K562 (cell line): ENCODE results near the gene EGFL7. TPM values are rescaled to one million over a fixed set of nuclear protein-coding genes. Genes with fewer than 3 reads are reported as not detected.

Experiments
- CBX8 ChIP-seq: fragments of 200-600 bp; sonication (generic); IDR thresholded peaks from 2 replicates; pipeline ENCODE4 v1.6.1; 2012; ENCODE audit warnings: borderline replicate concordance, mixed run types, low read depth, mild to moderate bottlenecking, moderate library complexity, mixed read lengths, low read length, control low read depth, inconsistent platforms; ENCODE audit not compliant: poor library complexity, severe bottlenecking; ENCODE audit errors: extremely low read depth
- CREBBP ChIP-seq: IDR thresholded peaks from one replicate; pipeline ENCODE4 v1.6.1; 2012; ENCODE audit warnings: low read depth, mild to moderate bottlenecking, control low read depth, inconsistent platforms, low read length
- DMBX1 ChIP-seq: fragments of 250-450 bp; sonication (Bioruptor Pico); IDR thresholded peaks from 2 replicates; pipeline ENCODE4 v1.8.0; 2022; ENCODE audit warnings: inconsistent platforms, mild to moderate bottlenecking, moderate library complexity, borderline replicate concordance
- GATA2 ChIP-seq: sonication (generic); formaldehyde crosslinking; IDR thresholded peaks from 2 replicates; pipeline ENCODE4 v1.4.0; 2020; ENCODE audit warnings: mild to moderate bottlenecking, missing genetic modification reagents
- HMG20B ChIP-seq: fragments of 250-450 bp; sonication (Bioruptor Pico); IDR thresholded peaks from 2 replicates; pipeline ENCODE4 v1.5.0; 2021; ENCODE audit warnings: mild to moderate bottlenecking
- MXI1 ChIP-seq: IDR thresholded peaks from 2 replicates; pipeline ENCODE4 v1.6.1; 2011; ENCODE audit warnings: low read depth, mild to moderate bottlenecking, improper control_type of control experiment, low read length
- NBN ChIP-seq: fragments of 450-650 bp; IDR thresholded peaks from 2 replicates; pipeline ENCODE4 v1.6.1; 2016; ENCODE audit warnings: low read depth, mild to moderate bottlenecking
- PHF8 ChIP-seq: fragments of 200-600 bp; sonication (generic); IDR thresholded peaks from 2 replicates; pipeline ENCODE4 v1.6.1; 2012; ENCODE audit warnings: mixed run types, mild to moderate bottlenecking, inconsistent platforms, low read length, moderate library complexity, borderline replicate concordance
- RFX5 ChIP-seq: IDR thresholded peaks from 2 replicates; pipeline ENCODE4 v1.6.1; 2011; ENCODE audit warnings: low read depth, mild to moderate bottlenecking, improper control_type of control experiment, low read length
- SRSF1 ChIP-seq: fragments of 200-400 bp; formaldehyde crosslinking; IDR thresholded peaks from 2 replicates; pipeline ENCODE4 v1.6.1; 2017; ENCODE audit warnings: mild to moderate bottlenecking, low read depth, low read length, moderate library complexity
- STAT5A ChIP-seq: IDR thresholded peaks from 2 replicates; pipeline ENCODE4 v1.6.1; 2012; ENCODE audit warnings: low read length, inconsistent platforms, borderline replicate concordance
- TSC22D4 ChIP-seq: fragments of 450-650 bp; IDR thresholded peaks from 2 replicates; pipeline ENCODE4 v1.6.1; 2016; ENCODE audit warnings: missing genetic modification characterization, missing biosample characterization, control low read depth
- ZFPM2 ChIP-seq: fragments of 250-450 bp; sonication (Bioruptor Pico); IDR thresholded peaks from 2 replicates; pipeline ENCODE4 v1.5.1; 2022; ENCODE audit warnings: mild to moderate bottlenecking
- ZNF79 ChIP-seq: fragments of 250-450 bp; sonication (Bioruptor Pico); IDR thresholded peaks from 2 replicates; pipeline ENCODE4 v1.4.0; 2020; ENCODE audit warnings: low read depth, mild to moderate bottlenecking, moderate library complexity
- polyA plus RNA-seq, 8 experiments: library from polyadenylated mRNA; depleted of rRNA in 4 of 8; stranded (reverse) in 5 of 8; unstranded in 3 of 8; fragments of >200 nt; fragmentation: Nextera tagmentation in 2 of 8; fragmentation: Illumina TruSeq in 1 of 8; extraction: Ambion mirVana in 2 of 8; extraction: Trizol in 1 of 8; gene quantifications; 2 replicates each; pipeline versions ENCODE4 v1.2.1 to v1.2.3, GENCODE V29; 2011 to 2014; ENCODE audit warnings: inconsistent platforms in 1 of 8, missing spikeins in 1 of 8
- total RNA-seq, 7 experiments: library from RNA; depleted of rRNA in 6 of 7; stranded (reverse); fragments of >200 nt in 6 of 7; fragmentation: Illumina TruSeq in 2 of 7; extraction: Trizol in 2 of 7; gene quantifications; 2 replicates each; pipeline versions ENCODE4 v1.2.1 to v1.2.3, GENCODE V29; 2011 to 2021; ENCODE audit warnings: low replicate concordance in 1 of 7
- TF ChIP-seq, protein P1 (sequence below): fragments of 250-450 bp; sonication (Bioruptor Pico); IDR thresholded peaks from 2 replicates; pipeline ENCODE4 v1.5.0; 2021
- TF ChIP-seq, protein P2 (sequence below): sonication (generic); formaldehyde crosslinking; IDR thresholded peaks from 2 replicates; pipeline ENCODE4 v1.8.1; 2023; ENCODE audit warnings: mild to moderate bottlenecking, missing genetic modification reagents
- TF ChIP-seq, protein P3 (sequence below): sonication (generic); formaldehyde crosslinking; IDR thresholded peaks from 2 replicates; pipeline ENCODE4 v1.8.0; 2022; ENCODE audit warnings: mild to moderate bottlenecking, missing genetic modification reagents
- TF ChIP-seq, protein P4 (sequence below): sonication (generic); formaldehyde crosslinking; IDR thresholded peaks from 2 replicates; pipeline ENCODE4 v1.8.1; 2022; ENCODE audit warnings: missing genetic modification reagents
- TF ChIP-seq, protein P5 (sequence below): fragments of 450-650 bp; IDR thresholded peaks from 2 replicates; pipeline ENCODE4 v1.6.1; 2016; ENCODE audit warnings: missing biosample characterization, missing genetic modification characterization
- TF ChIP-seq, protein P6 (sequence below), 2 experiments: fragments of 250-450 bp in 1 of 2; fragments of 450-650 bp in 1 of 2; sonication (Bioruptor Pico) in 1 of 2; IDR thresholded peaks; 2 replicates each; pipeline versions ENCODE4 v1.6.1 to v1.8.0; 2016 to 2021; ENCODE audit warnings: mild to moderate bottlenecking in 2 of 2, moderate library complexity in 2 of 2, missing compliant biosample characterization in 1 of 2, missing genetic modification characterization in 1 of 2

Gene EGFL7
- total and polyA plus RNA-seq, 9 of the 15 experiments (the other 6 are each of a cell fraction or from before 2014, with no cell fraction given), result 1.5 to 286 (median 55.5) TPM

DNA sequence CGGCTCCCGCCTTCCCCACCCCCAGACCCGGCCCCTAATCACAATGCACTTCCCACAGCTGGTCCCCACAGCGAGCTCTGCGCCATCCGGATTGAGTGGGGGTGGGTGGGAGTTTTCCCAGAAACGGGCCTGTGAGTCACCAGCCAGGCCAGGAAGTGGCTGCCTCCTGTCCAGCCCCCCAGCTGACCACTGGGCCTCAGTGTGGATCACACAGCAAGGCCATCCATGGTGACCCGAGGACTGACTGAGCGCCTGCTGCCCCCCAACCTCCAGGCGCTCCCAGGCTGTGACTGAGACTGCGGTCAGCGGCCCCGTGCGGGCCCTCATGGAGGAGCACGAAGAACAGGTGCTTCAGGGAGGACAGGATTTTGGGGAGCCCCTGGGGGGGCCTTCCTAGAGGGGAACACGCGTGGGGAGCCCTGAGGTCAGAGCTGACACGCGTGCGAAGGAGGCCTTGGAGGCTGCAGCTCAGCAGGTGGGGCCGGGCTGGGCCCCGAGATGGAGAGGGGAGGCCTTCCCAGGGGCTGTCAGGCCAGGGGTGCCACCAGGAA lies 48.3 kb upstream of the EGFL7 start (continued):
- TF ChIP-seq, protein P1, sequence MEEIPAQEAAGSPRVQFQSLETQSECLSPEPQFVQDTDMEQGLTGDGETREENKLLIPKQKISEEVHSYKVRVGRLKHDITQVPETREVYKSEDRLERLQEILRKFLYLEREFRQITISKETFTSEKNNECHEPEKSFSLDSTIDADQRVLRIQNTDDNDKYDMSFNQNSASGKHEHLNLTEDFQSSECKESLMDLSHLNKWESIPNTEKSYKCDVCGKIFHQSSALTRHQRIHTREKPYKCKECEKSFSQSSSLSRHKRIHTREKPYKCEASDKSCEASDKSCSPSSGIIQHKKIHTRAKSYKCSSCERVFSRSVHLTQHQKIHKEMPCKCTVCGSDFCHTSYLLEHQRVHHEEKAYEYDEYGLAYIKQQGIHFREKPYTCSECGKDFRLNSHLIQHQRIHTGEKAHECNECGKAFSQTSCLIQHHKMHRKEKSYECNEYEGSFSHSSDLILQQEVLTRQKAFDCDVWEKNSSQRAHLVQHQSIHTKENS, result no peak
- no peak for TF ChIP-seq TSC22D4 (tag)
- TF ChIP-seq SRSF1, result no peak
- TF ChIP-seq CBX8, result no peak
- TF ChIP-seq, protein P2, sequence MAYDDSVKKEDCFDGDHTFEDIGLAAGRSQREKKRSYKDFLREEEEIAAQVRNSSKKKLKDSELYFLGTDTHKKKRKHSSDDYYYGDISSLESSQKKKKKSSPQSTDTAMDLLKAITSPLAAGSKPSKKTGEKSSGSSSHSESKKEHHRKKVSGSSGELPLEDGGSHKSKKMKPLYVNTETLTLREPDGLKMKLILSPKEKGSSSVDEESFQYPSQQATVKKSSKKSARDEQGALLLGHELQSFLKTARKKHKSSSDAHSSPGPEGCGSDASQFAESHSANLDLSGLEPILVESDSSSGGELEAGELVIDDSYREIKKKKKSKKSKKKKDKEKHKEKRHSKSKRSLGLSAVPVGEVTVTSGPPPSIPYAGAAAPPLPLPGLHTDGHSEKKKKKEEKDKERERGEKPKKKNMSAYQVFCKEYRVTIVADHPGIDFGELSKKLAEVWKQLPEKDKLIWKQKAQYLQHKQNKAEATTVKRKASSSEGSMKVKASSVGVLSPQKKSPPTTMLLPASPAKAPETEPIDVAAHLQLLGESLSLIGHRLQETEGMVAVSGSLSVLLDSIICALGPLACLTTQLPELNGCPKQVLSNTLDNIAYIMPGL (CRISPR knock-in tag), result no peak
- TF ChIP-seq, protein P3, sequence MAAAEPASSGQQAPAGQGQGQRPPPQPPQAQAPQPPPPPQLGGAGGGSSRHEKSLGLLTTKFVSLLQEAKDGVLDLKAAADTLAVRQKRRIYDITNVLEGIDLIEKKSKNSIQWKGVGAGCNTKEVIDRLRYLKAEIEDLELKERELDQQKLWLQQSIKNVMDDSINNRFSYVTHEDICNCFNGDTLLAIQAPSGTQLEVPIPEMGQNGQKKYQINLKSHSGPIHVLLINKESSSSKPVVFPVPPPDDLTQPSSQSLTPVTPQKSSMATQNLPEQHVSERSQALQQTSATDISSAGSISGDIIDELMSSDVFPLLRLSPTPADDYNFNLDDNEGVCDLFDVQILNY (CRISPR knock-in tag), result no peak
- TF ChIP-seq HMG20B (CRISPR knock-in tag), result no peak
- TF ChIP-seq MXI1, result no peak
- TF ChIP-seq STAT5A, result peak; percentile 64
- no peak for TF ChIP-seq ZNF79
- TF ChIP-seq, protein P4, sequence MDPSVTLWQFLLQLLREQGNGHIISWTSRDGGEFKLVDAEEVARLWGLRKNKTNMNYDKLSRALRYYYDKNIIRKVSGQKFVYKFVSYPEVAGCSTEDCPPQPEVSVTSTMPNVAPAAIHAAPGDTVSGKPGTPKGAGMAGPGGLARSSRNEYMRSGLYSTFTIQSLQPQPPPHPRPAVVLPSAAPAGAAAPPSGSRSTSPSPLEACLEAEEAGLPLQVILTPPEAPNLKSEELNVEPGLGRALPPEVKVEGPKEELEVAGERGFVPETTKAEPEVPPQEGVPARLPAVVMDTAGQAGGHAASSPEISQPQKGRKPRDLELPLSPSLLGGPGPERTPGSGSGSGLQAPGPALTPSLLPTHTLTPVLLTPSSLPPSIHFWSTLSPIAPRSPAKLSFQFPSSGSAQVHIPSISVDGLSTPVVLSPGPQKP (CRISPR knock-in tag), result no peak
- peak; percentile 19; the same call in 1 of the 2 replicates for TF ChIP-seq DMBX1 (CRISPR knock-in tag)
- no peak for TF ChIP-seq GATA2
- no peak for TF ChIP-seq ZFPM2
- peak; percentile 21; the same call in 1 of the 2 replicates for TF ChIP-seq PHF8
- TF ChIP-seq NBN, result no peak
- TF ChIP-seq, protein P5, sequence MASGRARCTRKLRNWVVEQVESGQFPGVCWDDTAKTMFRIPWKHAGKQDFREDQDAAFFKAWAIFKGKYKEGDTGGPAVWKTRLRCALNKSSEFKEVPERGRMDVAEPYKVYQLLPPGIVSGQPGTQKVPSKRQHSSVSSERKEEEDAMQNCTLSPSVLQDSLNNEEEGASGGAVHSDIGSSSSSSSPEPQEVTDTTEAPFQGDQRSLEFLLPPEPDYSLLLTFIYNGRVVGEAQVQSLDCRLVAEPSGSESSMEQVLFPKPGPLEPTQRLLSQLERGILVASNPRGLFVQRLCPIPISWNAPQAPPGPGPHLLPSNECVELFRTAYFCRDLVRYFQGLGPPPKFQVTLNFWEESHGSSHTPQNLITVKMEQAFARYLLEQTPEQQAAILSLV (tag), result no peak
- TF ChIP-seq, protein P6, sequence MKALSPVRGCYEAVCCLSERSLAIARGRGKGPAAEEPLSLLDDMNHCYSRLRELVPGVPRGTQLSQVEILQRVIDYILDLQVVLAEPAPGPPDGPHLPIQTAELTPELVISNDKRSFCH (CRISPR knock-in tag; IDR thresholded peaks at IDR 0.05), result no peak
- TF ChIP-seq, protein P6 (tag; IDR thresholded peaks at IDR 0.05), result no peak
- TF ChIP-seq RFX5, result no peak
- no peak for TF ChIP-seq CREBBP
